Lower leg skin (tissue), 3 donors: ENCODE results near the gene EME2.

Experiments
- CTCF ChIP-seq, 3 donors: fragments of 450-650 bp; IDR thresholded peaks; one replicate each; pipeline ENCODE4 v1.5.1; 2016; ENCODE audit warnings: antibody characterized with exemption in 3 of 3, mild to moderate bottlenecking in 3 of 3, moderate library complexity in 2 of 3
- POLR2A ChIP-seq, 2 donors: fragments of 450-650 bp; IDR thresholded peaks; one replicate each; pipeline ENCODE4 v1.6.1; 2016 to 2017; ENCODE audit warnings: antibody characterized with exemption in 2 of 2, mild to moderate bottlenecking in 1 of 2, moderate library complexity in 1 of 2

- no peak for TF ChIP-seq CTCF (IDR thresholded peaks at IDR 0.05)
- TF ChIP-seq POLR2A (IDR thresholded peaks at IDR 0.05): no peak
These were observed 43.2 kb upstream of the EME2 start for GRCh38 chr16:1729445-1729844.
